ENCODE measurements around the gene USH2A. TPM values are rescaled to one million over a fixed set of nuclear protein-coding genes. Genes with fewer than 3 reads are reported as not detected.

Gene USH2A
- total RNA-seq, 4 donors from 2014 or later = 0.03 to 0.25 TPM; not detected in 2

DNA sequence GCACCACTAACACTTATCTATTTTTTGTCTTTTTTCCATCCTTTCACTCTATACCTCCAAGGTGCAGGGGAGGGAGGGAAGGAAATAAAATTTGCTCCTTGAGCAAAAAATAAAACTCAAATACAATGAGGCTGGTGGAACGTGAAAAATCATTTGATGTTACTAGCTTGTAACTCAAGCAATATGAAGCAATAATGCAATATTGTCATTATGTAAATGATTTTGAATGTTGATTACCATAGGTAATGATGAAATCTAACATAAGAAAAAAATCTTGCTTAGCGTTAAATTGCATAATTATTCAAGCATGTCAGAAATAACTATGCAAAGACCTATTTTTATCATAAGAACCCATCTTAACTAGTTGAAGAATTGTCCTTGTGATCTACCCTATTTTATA is 578.5 kb downstream of the USH2A start:
- no peak overlapping the region for H3K4me3 ChIP-seq (ENCODE audit: low read depth, poor library complexity, severe bottlenecking)
- intact Hi-C loops (cut with DNase I; ENCODE audit: low total_unique reads) = no loop called here
- TF ChIP-seq POLR2A (IDR thresholded peaks at IDR 0.05) = no peak
- TF ChIP-seq, protein P1, sequence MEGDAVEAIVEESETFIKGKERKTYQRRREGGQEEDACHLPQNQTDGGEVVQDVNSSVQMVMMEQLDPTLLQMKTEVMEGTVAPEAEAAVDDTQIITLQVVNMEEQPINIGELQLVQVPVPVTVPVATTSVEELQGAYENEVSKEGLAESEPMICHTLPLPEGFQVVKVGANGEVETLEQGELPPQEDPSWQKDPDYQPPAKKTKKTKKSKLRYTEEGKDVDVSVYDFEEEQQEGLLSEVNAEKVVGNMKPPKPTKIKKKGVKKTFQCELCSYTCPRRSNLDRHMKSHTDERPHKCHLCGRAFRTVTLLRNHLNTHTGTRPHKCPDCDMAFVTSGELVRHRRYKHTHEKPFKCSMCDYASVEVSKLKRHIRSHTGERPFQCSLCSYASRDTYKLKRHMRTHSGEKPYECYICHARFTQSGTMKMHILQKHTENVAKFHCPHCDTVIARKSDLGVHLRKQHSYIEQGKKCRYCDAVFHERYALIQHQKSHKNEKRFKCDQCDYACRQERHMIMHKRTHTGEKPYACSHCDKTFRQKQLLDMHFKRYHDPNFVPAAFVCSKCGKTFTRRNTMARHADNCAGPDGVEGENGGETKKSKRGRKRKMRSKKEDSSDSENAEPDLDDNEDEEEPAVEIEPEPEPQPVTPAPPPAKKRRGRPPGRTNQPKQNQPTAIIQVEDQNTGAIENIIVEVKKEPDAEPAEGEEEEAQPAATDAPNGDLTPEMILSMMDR (IDR thresholded peaks at IDR 0.05) = no peak
- 74 to 77% methylated on average over 2 of the region's 2 CpGs for WGBS, 2 donors
- no peak for DNase-seq (ENCODE audit: low spot score in 2 of 2)

DNA sequence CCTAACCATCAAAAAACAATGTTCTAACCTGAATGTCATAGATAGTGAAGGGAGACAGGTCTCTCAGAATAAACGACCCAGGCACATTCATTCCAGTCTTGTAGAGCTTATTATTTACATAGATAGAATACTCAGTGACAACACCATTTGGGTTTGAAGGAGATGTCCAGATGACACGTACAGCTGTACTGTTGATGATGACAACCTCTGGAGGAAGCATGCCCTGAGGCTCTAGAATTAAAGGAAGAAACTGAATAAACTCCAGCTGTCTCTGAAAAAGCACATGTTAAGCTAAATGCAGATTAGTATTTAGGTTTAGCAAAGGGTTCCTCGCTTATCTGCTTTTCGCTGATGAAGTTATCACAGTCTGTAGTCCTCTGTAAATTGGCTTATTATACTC is 579.0 kb downstream of the USH2A start:
- intact Hi-C loops (cut with DNase I; ENCODE audit: low total_unique reads) = no loop called here
- H3K4me3 ChIP-seq (ENCODE audit: low read depth, poor library complexity, severe bottlenecking) = no peak overlapping the region
- WGBS, 2 donors = 53 to 56% methylated on average over 4 of the region's 4 CpGs
- DNase-seq (ENCODE audit: low spot score in 2 of 2) = no peak
- TF ChIP-seq, protein P1 (IDR thresholded peaks at IDR 0.05) = no peak
- no peak for TF ChIP-seq POLR2A (IDR thresholded peaks at IDR 0.05)

DNA sequence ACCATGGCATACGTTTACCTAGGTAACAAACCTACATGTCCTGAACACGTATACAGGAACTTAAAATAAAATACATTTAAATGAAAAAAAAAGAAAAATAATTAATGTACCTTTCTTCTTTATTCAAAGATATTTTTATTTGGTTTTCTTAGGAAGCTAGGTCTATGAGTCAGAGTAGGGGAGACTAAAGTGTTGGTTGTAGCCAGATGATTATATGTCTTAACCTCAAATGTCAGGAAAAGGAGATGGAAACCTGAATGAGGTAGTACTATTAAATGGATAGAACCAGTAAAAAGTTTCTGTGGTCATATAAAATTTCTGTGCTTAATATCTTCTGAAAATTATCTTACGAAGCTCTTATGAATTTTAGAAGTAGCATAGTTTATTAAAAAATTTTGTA is 580.3 kb downstream of the USH2A start:
- intact Hi-C loops (cut with DNase I; ENCODE audit: low total_unique reads) = no loop called here
- no peak overlapping the region for H3K4me3 ChIP-seq (ENCODE audit: low read depth, poor library complexity, severe bottlenecking)
- no peak for DNase-seq (ENCODE audit: low spot score in 2 of 2)
- TF ChIP-seq POLR2A (IDR thresholded peaks at IDR 0.05) = no peak
- TF ChIP-seq, protein P1 (IDR thresholded peaks at IDR 0.05) = no peak
- WGBS, 2 donors = 80 to 88% methylated on average over 3 of the region's 3 CpGs

DNA sequence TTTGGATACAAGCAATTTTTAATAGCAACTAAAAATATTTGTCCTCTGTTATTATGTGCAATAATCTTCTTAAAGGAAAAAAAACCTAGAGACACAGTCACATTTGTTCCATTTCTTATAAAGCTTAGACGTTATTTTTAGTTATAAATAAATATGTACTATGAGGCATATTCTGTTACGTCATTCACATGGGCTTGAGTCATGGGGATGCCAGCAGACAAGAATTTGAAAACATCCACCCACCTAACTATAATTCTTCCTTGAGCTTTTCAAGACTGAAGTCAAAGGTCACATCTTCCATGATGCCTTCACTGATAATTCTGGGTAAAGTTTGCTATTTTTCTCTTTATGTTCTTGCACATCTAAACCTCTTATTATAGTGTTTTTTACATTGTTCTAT is 587.3 kb downstream of the USH2A start:
- intact Hi-C loops (cut with DNase I; ENCODE audit: low total_unique reads) = no loop called here
- WGBS, 2 donors = 66 to 76% methylated on average over 2 of the region's 2 CpGs
- DNase-seq (ENCODE audit: low spot score in 2 of 2) = no peak

DNA sequence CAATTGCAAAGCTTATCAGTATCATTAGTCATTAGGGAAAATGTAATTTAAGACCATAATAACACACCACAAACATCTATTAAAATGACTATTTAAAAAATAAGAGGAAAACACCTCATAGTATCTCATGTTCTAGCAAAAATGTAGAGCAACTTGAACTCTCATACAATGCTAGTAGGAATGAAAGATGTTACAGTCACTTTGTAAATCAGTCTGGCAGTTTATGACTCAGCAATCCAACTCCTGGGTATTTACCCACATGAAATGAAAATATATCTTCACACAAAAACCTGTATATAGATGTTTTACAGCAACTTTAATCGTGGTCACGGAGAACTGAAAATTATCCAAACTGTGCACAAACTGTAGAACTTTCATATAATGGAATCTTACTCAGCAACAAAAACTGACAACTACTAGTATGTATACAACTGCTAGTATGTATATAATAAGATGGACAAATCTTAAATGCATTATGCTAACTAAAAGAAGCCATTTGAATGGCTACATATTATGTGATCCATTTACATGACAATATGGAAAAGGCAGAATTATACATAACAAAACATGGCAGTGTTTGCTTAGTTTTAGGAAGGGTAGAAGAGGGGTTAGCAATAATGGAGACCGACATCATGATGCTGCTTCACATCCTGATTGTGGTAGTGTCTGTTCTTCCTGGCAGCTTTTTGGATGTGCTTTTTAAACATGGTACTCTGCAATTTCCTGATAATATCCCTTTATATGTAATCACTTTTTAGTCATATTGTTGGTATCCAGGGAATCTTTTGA is 589.1 kb downstream of the USH2A start:
- DNase-seq (ENCODE audit: low spot score in 2 of 2) = no peak
- intact Hi-C loops (cut with DNase I; ENCODE audit: low total_unique reads) = no loop called here
- 81 to 87% methylated on average over 3 of the region's 3 CpGs for WGBS, 2 donors
- H3K4me3 ChIP-seq (ENCODE audit: low read depth, poor library complexity, severe bottlenecking) = no peak overlapping the region
- TF ChIP-seq POLR2A (IDR thresholded peaks at IDR 0.05) = no peak
- TF ChIP-seq, protein P1 (IDR thresholded peaks at IDR 0.05) = no peak

More for the DNA sequence above, 587.3 kb downstream of the USH2A start:
- H3K4me3 ChIP-seq (ENCODE audit: low read depth, poor library complexity, severe bottlenecking) = no peak overlapping the region
- no peak for TF ChIP-seq POLR2A (IDR thresholded peaks at IDR 0.05)
- TF ChIP-seq, protein P1 (IDR thresholded peaks at IDR 0.05) = no peak

All from lower leg skin (tissue), 4 donors.